A549 (cell line): ENCODE data around the gene PLIN3.

Experiments used
- BHLHE40 ChIP-seq: IDR thresholded peaks from 2 replicates; pipeline ENCODE4 v1.6.1; 2012; ENCODE audit warnings: low read depth, low read length, inconsistent platforms
- CEBPB ChIP-seq, 2 experiments: fragments of >200 bp in 1 of 2; sonication (Bioruptor Twin) in 1 of 2; formaldehyde crosslinking in 1 of 2; IDR thresholded peaks; 2 replicates each; pipeline ENCODE4 v1.6.1; 2012 to 2016
- CTCF ChIP-seq: fragments of >200 bp; sonication (Bioruptor Twin); formaldehyde crosslinking; IDR thresholded peaks from 3 replicates; pipeline ENCODE4 v1.5.1; 2016
- HOXB13 ChIP-seq: fragments of 250-450 bp; sonication (Bioruptor Pico); IDR thresholded peaks from 2 replicates; pipeline ENCODE4 v1.5.0; 2020; ENCODE audit warnings: low read depth, mild to moderate bottlenecking, moderate library complexity
- JUN ChIP-seq, 2 experiments: fragments of >200 bp; sonication (Bioruptor Twin); formaldehyde crosslinking; IDR thresholded peaks; 2 replicates in 1 of 2; 3 replicates in 1 of 2; pipeline ENCODE4 v1.6.1; 2016 to 2017
- MAX ChIP-seq: IDR thresholded peaks from 2 replicates; pipeline ENCODE4 v1.6.1; 2012
- MYC ChIP-seq: IDR thresholded peaks from 2 replicates; pipeline ENCODE4 v1.6.1; 2012; ENCODE audit warnings: mild to moderate bottlenecking, inconsistent platforms, low read length, improper control_type of control experiment, borderline replicate concordance
- NFE2L2 ChIP-seq: fragments of 150-350 bp; conservative IDR thresholded peaks from 2 replicates; pipeline ENCODE4 v1.6.1; 2014; ENCODE audit warnings: low read length
- POLR2A ChIP-seq: IDR thresholded peaks from 2 replicates; pipeline ENCODE4 v1.6.1; 2012; ENCODE audit warnings: mild to moderate bottlenecking, low read length
- RAD21 ChIP-seq, 2 experiments: fragments of >200 bp in 1 of 2; sonication (Bioruptor Twin) in 1 of 2; formaldehyde crosslinking in 1 of 2; IDR thresholded peaks in 1 of 2; conservative IDR thresholded peaks in 1 of 2; 2 replicates in 1 of 2; 3 replicates in 1 of 2; pipeline ENCODE4 v1.6.1; 2012 to 2018; ENCODE audit warnings: inconsistent platforms in 1 of 2
- RFX5 ChIP-seq: fragments of 450-650 bp; IDR thresholded peaks from 2 replicates; pipeline ENCODE4 v1.7.1; 2014; ENCODE audit warnings: antibody characterized with exemption, mild to moderate bottlenecking, moderate library complexity
- ZFP36 ChIP-seq: fragments of 450-650 bp; IDR thresholded peaks from 2 replicates; pipeline ENCODE4 v1.6.1; 2014; ENCODE audit warnings: borderline replicate concordance; ENCODE audit not compliant: partially characterized antibody

- TF ChIP-seq NFE2L2 (no peak), BHLHE40 (no peak), MYC (no peak), JUN (IDR thresholded peaks at IDR 0.05) (no peak), HOXB13 (no peak), CTCF (no peak), MAX (no peak), CEBPB (IDR thresholded peaks at IDR 0.05) (no peak), POLR2A (no peak), ZFP36 (no peak), RFX5 (no peak), RAD21 (conservative IDR thresholded peaks at IDR 0.05 in 1 of 2, IDR thresholded peaks at IDR 0.05 in 1 of 2) (no peak)
Observed at GRCh38 chr19:4908360-4908759, 40.9 kb upstream of the PLIN3 start.
